GM23338 (cell line): ENCODE data around the gene HSF5.

Experiments used
- CREB1 ChIP-seq: fragments of 250-450 bp; sonication (Bioruptor Pico); IDR thresholded peaks from 2 replicates; pipeline ENCODE4 v1.5.0; 2020; ENCODE audit warnings: low read depth, mild to moderate bottlenecking, moderate library complexity
- CTCF ChIP-seq, 2 experiments: fragments of 200-600 bp in 1 of 2; sonication (generic) in 1 of 2; conservative IDR thresholded peaks; 2 replicates each; pipeline versions ENCODE4 v1.5.1 to v1.6.1; 2016 to 2017; ENCODE audit warnings: antibody characterized with exemption in 2 of 2, low read depth in 2 of 2, mild to moderate bottlenecking in 2 of 2, moderate library complexity in 1 of 2
- EZH2 ChIP-seq: fragments of 200-600 bp; sonication (generic); IDR thresholded peaks from one replicate; pipeline ENCODE4 v1.8.0; 2017; ENCODE audit warnings: antibody characterized with exemption, mild to moderate bottlenecking, low read depth; ENCODE audit not compliant: unreplicated experiment
- POLR2AphosphoS5 ChIP-seq: IDR thresholded peaks from 2 replicates; pipeline ENCODE4 v1.6.1; 2016; ENCODE audit warnings: antibody characterized with exemption, low read depth

GRCh38 chr17:58386708-58387107, 101.5 kb downstream of the HSF5 start:
- TF ChIP-seq POLR2AphosphoS5 (no peak), CTCF (conservative IDR thresholded peaks at IDR 0.05; ENCODE audit: low read depth in 2 of 2) (no peak), EZH2 (no peak), CREB1 (CRISPR knock-in tag) (no peak)
